KMS-11 (cell line): ENCODE results near the gene THBS3.
"Not testable (repeated sequence)": the region's sequence is repeated elsewhere in the genome, so short reads cannot be mapped to it uniquely, and the experiment has no call there.

Experiments used
- H2AFZ ChIP-seq: fragments of 200-600 bp; sonication (generic); 2 replicates; pipeline ENCODE4 v1.6.1; 2016; ENCODE audit warnings: antibody characterized with exemption, mixed run types, low read depth
- H3K27ac ChIP-seq: fragments of 200-600 bp; sonication (generic); 2 replicates; pipeline ENCODE4 v1.6.1; 2016; ENCODE audit warnings: mild to moderate bottlenecking, mixed run types
- H3K27me3 ChIP-seq: fragments of 200-600 bp; sonication (generic); 2 replicates; pipeline ENCODE4 v1.6.1; 2017; ENCODE audit warnings: mild to moderate bottlenecking, low read depth, mixed run types, moderate library complexity; ENCODE audit not compliant: insufficient read depth
- H3K36me3 ChIP-seq: fragments of 200-600 bp; sonication (generic); 2 replicates; pipeline ENCODE4 v1.6.1; 2017; ENCODE audit warnings: mild to moderate bottlenecking, mixed run types; ENCODE audit not compliant: insufficient read depth
- H3K4me1 ChIP-seq: fragments of 200-600 bp; sonication (generic); 2 replicates; pipeline ENCODE4 v1.6.1; 2016; ENCODE audit warnings: mild to moderate bottlenecking, low read depth, mixed run types; ENCODE audit not compliant: poor library complexity, severe bottlenecking
- H3K4me2 ChIP-seq: fragments of 200-600 bp; sonication (generic); 2 replicates; pipeline ENCODE4 v1.7.0; 2016; ENCODE audit warnings: mild to moderate bottlenecking, mixed run types
- H3K4me3 ChIP-seq: fragments of 200-600 bp; sonication (generic); IDR thresholded peaks from 2 replicates; pipeline ENCODE4 v1.6.1; 2017; ENCODE audit warnings: low read depth, low read length, mixed read lengths; ENCODE audit not compliant: insufficient read depth
- H3K79me2 ChIP-seq: fragments of 200-600 bp; sonication (generic); 2 replicates; pipeline ENCODE4 v1.6.1; 2016; ENCODE audit warnings: low read depth, mixed run types; ENCODE audit not compliant: insufficient read depth
- H3K9ac ChIP-seq: fragments of 200-600 bp; sonication (generic); 2 replicates; pipeline ENCODE4 v1.6.1; 2016; ENCODE audit warnings: mild to moderate bottlenecking, mixed run types
- H4K20me1 ChIP-seq: fragments of 200-600 bp; sonication (generic); 2 replicates; pipeline ENCODE4 v1.6.1; 2016; ENCODE audit warnings: mild to moderate bottlenecking, mixed run types; ENCODE audit not compliant: insufficient read depth
- TF ChIP-seq, protein P1 (sequence below): fragments of 200-600 bp; sonication (generic); conservative IDR thresholded peaks from 2 replicates; pipeline ENCODE4 v1.6.1; 2017; ENCODE audit warnings: low read depth, mild to moderate bottlenecking, antibody characterized with exemption, low read length, moderate library complexity, mixed read lengths

Gene THBS3

DNA sequence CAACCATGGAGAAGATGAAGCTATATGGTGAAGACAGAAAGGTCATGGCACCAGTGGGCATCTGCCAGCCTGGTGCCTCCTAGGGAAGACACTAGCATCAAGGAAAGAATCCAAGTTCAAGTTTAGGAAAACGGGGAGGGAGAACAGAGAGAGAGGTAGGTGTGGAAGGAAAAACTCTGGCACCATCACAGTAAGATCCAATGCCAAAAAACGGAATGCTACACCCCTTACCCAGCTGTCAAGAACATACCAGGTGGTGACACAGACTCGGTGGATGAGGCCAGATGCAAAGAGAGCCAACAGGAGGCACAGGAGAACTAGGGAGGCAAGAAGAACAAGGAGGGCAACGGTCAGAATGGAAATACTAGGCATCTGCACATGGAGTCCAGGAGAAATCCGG, 38.2 kb downstream of the THBS3 start:
- Histone ChIP-seq H3K9ac (no peak overlapping the region), H3K27ac (no peak overlapping the region), H3K79me2 (peaks cover 18% of the 10 kb centered on the region), H2AFZ (no peak overlapping the region), H3K27me3 (no peaks in the 10 kb centered on the region), H3K36me3 (no peaks in the 10 kb centered on the region; the same call in 1 of the 2 replicates), H4K20me1 (no peaks in the 10 kb centered on the region), H3K4me1 (peaks cover 24% of the 10 kb centered on the region), H3K4me3 (no peak overlapping the region), H3K4me2 (no peak overlapping the region)
- TF ChIP-seq, protein P1, sequence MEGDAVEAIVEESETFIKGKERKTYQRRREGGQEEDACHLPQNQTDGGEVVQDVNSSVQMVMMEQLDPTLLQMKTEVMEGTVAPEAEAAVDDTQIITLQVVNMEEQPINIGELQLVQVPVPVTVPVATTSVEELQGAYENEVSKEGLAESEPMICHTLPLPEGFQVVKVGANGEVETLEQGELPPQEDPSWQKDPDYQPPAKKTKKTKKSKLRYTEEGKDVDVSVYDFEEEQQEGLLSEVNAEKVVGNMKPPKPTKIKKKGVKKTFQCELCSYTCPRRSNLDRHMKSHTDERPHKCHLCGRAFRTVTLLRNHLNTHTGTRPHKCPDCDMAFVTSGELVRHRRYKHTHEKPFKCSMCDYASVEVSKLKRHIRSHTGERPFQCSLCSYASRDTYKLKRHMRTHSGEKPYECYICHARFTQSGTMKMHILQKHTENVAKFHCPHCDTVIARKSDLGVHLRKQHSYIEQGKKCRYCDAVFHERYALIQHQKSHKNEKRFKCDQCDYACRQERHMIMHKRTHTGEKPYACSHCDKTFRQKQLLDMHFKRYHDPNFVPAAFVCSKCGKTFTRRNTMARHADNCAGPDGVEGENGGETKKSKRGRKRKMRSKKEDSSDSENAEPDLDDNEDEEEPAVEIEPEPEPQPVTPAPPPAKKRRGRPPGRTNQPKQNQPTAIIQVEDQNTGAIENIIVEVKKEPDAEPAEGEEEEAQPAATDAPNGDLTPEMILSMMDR: 0 out of 2 replicates have a peak, but pooled peaks have one; percentile 25

DNA sequence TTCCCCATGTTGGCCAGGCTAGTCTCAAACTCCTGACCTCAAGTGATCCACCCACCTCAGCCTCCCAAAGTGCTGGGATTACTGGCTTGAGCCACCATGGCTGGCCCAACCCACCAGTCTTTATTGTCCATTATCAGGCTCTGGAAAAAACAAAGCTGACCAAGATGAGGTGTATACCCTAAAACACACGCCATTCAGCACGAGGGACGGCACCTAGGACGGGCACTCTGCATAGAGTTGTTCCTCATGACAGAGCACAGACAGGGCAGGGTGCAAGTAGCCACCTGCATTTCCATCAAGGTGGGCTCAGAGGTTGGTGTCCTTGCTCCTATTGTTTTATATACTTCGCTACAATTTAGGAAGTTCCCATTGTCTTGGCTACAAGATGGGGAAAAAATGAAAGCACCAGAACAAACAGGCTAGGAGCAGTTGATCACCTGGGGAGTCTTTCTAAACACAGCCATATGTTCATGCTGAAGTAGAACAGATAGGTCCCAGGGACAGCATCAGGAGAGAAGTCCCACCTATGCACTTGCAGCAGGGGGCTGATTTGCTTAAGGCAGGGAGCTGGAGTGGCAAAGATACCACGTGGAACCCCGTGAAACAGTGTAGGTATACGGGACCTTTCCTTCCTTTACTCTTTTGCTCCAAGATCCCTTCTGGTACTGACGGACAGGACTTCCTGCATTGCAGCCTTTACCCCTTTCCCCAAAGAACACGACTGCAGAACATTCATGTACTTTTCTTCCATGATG, 39.1 kb downstream of the THBS3 start:
- Histone ChIP-seq H3K4me2 (no peak overlapping the region), H3K4me3 (no peak overlapping the region), H3K4me1 (peaks cover 22% of the 10 kb centered on the region), H3K79me2 (peaks cover 18% of the 10 kb centered on the region), H3K36me3 (no peaks in the 10 kb centered on the region; the same call in 1 of the 2 replicates), H3K27ac (no peak overlapping the region), H3K9ac (no peak overlapping the region), H2AFZ (no peak overlapping the region), H4K20me1 (no peaks in the 10 kb centered on the region), H3K27me3 (no peaks in the 10 kb centered on the region)
- TF ChIP-seq, protein P1: no peak

DNA sequence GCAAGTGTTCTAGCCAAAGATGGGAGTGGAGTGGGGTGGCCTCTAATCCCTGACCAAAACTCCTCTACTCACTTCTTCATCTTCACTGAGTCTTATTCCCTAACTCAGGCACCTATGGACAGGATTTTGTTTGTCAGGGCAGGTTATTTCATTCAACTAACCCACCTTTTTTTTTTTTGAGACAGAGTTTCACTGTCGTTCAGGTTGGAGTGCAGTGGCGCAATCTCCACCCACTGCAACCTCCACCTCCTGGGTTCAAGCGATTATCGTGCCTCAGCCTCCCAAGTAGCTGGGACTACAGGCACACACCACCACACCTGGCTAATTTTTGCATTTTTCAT, 39.6 kb downstream of the THBS3 start:
- not testable (repeated sequence) for H3K27ac ChIP-seq, H3K9ac ChIP-seq, H4K20me1 ChIP-seq, H3K27me3 ChIP-seq, H3K36me3 ChIP-seq
- peak overlapping the region; percentile 47; the same call in 1 of the 2 replicates for H2AFZ ChIP-seq
- peaks cover 20% of the 10 kb centered on the region for H3K4me1 ChIP-seq
- H3K4me3 ChIP-seq: peak overlapping the region; percentile 90
- TF ChIP-seq, protein P1: peak; percentile 76
- H3K79me2 ChIP-seq: peaks cover 18% of the 10 kb centered on the region
- H3K4me2 ChIP-seq: peak overlapping the region; percentile 46; the same call in 1 of the 2 replicates

DNA sequence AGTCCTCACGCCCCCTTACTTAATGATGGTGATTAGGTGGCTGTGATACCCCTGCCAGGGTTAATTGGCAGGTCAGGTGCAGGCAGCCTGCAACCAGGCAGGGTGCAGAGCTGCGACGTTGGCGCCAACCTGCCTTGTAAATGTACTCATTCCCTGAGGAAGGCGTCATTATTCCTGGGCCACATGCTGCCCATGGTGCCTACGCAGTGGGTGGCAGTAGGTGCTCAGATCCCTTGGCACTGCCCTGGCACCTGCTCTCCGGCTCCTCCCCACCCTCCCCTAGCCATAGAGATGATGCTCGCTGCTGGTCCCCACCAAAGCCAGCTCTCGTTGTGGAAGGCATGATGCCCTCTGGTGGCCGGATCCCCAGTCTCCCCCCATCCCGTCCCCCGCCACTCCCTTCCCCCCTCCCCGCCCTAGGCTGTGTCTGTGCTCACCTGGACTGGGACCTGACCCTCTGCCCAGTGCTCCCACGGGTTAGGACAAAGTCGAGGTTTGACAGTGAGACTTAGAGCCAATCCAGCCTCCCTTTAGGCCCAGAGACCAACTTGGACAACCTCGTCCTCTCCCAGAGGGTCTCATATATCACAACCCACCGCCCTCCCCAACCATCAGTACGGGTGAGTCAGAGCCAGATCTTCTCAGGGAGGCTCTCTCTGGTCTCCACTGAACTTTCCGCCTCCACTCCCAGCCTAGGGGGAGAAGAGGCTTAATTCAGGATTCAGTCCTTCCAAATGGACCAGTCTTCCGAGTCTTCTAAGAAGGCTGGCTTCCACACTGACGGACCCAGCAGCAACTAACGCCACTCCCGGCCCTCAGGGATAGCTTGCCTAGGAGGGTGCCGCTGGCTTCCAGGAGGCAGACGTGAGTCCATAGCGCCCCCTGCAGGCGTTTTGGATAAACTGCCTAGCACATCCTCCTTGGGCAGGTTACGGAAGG, 40.3 kb downstream of the THBS3 start:
- Histone ChIP-seq H3K4me3 (peak overlapping the region; percentile 90), H3K27ac (no peak overlapping the region)

More for the DNA sequence above, 40.3 kb downstream of the THBS3 start:
- TF ChIP-seq, protein P1: peak; percentile 100
- H3K27me3 ChIP-seq: no peaks in the 10 kb centered on the region
- peak overlapping the region; percentile 47 for H2AFZ ChIP-seq
- H3K36me3 ChIP-seq: no peaks in the 10 kb centered on the region; the same call in 1 of the 2 replicates
- no peak overlapping the region for H3K9ac ChIP-seq
- H4K20me1 ChIP-seq: no peaks in the 10 kb centered on the region
- peaks cover 19% of the 10 kb centered on the region for H3K4me1 ChIP-seq
- H3K79me2 ChIP-seq: peaks cover 11% of the 10 kb centered on the region
- H3K4me2 ChIP-seq: peak overlapping the region; percentile 46
